ENCODE results near the gene FHOD3.

GRCh38 chr18:36782710-36783109 is 485.2 kb downstream of the FHOD3 start:
- TF ChIP-seq ELK1 (IDR thresholded peaks at IDR 0.05; ENCODE audit: low read depth, low read length), result no peak
- no peak for TF ChIP-seq POLR2AphosphoS2 (conservative IDR thresholded peaks at IDR 0.05; ENCODE audit: low read length)
